CD4-positive, alpha-beta T cell (primary cell): ENCODE results near the gene EPHA4. TPM values are rescaled to one million over a fixed set of nuclear protein-coding genes. Genes with fewer than 3 reads are reported as not detected.

Experiments used
- ATAC-seq: fragments of 200-7000 bp; cut with Tn5 transposase; one replicate; pipeline ENCODE4 v1.10.0; 2022; ENCODE audit warnings: mild to moderate bottlenecking; ENCODE audit not compliant: poor library complexity
- CTCF ChIA-PET: fragments of 350-600 bp; sonication (Branson Sonifier 250); formaldehyde crosslinking; loops from one replicate; lab custom pipeline; 2021; ENCODE audit warnings: antibody characterized with exemption, inconsistent platforms; lab: Charles Lee
- POLR2A ChIA-PET: fragments of 350-600 bp; sonication (Branson Sonifier 250); formaldehyde crosslinking; loops from one replicate; lab custom pipeline; 2021; ENCODE audit warnings: antibody characterized with exemption, inconsistent platforms; lab: Charles Lee
- DNase-seq, 14 experiments: peaks; one replicate each; pipeline ENCODE4 v3.0.0-alpha.2; 2013 to 2020; ENCODE audit warnings: mixed read lengths in 2 of 14
- H3K27ac ChIP-seq, 2 donors: one replicate each; pipeline versions ENCODE4 v1.5.1 to v1.7.0; 2013; ENCODE audit warnings: low read length in 2 of 2, low read depth in 1 of 2, mild to moderate bottlenecking in 1 of 2
- H3K27me3 ChIP-seq, 2 experiments: 1 replicate in 1 of 2; 2 replicates in 1 of 2; pipeline versions ENCODE4 v1.6.1 to v1.7.0; 2013; ENCODE audit warnings: low read length in 2 of 2, control low read depth in 1 of 2, mild to moderate bottlenecking in 1 of 2, moderate library complexity in 1 of 2; ENCODE audit not compliant: insufficient read depth in 2 of 2, control insufficient read depth in 1 of 2
- H3K36me3 ChIP-seq: one replicate; pipeline ENCODE4 v1.6.1; 2013; ENCODE audit warnings: low read length, control low read depth; ENCODE audit not compliant: insufficient read depth
- H3K4me1 ChIP-seq: one replicate; pipeline ENCODE4 v1.6.1; 2013; ENCODE audit warnings: low read length, control low read depth; ENCODE audit not compliant: insufficient read depth
- H3K4me3 ChIP-seq: one replicate; pipeline ENCODE4 v1.5.1; 2013; ENCODE audit warnings: mild to moderate bottlenecking, low read length, moderate library complexity
- H3K9me3 ChIP-seq, 2 experiments: 1 replicate in 1 of 2; 2 replicates in 1 of 2; pipeline versions ENCODE4 v1.6.1 to v1.7.0; 2013; ENCODE audit warnings: low read length in 2 of 2, mild to moderate bottlenecking in 2 of 2, control low read depth in 1 of 2, moderate library complexity in 1 of 2; ENCODE audit not compliant: control insufficient read depth in 1 of 2, insufficient read depth in 1 of 2
- H3K27ac Mint-ChIP-seq: one replicate; pipeline ENCODE4 v1.8.0; 2020; ENCODE audit warnings: mixed read lengths
- H3K27me3 Mint-ChIP-seq: one replicate; pipeline ENCODE4 v1.8.0; 2021; ENCODE audit warnings: mixed read lengths
- H3K36me3 Mint-ChIP-seq: one replicate; pipeline ENCODE4 v1.8.0; 2021; ENCODE audit warnings: low read depth, mixed read lengths
- H3K4me1 Mint-ChIP-seq: one replicate; pipeline ENCODE4 v1.8.0; 2021; ENCODE audit warnings: low read depth, mixed read lengths
- H3K4me3 Mint-ChIP-seq: one replicate; pipeline ENCODE4 v1.8.0; 2020; ENCODE audit warnings: mild to moderate bottlenecking, mixed read lengths
- H3K9me3 Mint-ChIP-seq: one replicate; pipeline ENCODE4 v1.8.0; 2020; ENCODE audit warnings: mixed read lengths
- intact Hi-C, 2 experiments: fragments of 100-400 bp; cut with DNase I in 1 of 2; cut with micrococcal nuclease in 1 of 2; formaldehyde crosslinking; loops; one replicate each; pipeline versions ENCODE4 v1.15.1 to v1.9.0; 2023 to 2025; cut with DNase I, micrococcal nuclease
- total RNA-seq, 174 experiments: library from RNA in 2 of 174; stranded (reverse) in 2 of 174; gene quantifications; one replicate each; pipeline ENCODE4 v1.2.3 and lab custom pipeline; 2021 to 2026
- TF ChIP-seq, protein P1 (sequence below): fragments of 200-600 bp; IDR thresholded peaks from one replicate; pipeline ENCODE4 v1.8.0; 2022; ENCODE audit warnings: antibody characterized with exemption, mild to moderate bottlenecking

EPHA4 gene
- total RNA-seq, 2 experiments from 2014 or later = 85.7 to 86.5 TPM

DNA sequence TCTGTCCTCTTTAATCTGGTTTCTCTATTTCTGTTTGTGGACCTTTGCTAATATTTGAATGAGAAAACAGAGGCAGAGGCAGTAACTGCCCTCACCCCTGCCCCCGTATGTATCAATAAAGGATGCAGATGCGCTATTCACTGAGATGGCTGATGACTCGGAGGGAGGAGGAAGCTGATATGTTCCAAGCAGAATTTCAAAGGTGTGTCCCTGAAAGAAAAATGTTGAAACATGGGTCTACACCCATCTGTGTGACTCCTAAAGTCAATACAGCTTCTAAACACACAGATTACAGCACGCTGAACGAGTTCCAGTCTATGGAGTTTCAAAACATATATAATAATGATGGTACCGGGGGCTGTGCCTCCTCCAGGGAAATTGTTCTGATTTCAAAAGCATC, 38.8 kb downstream of the EPHA4 start:
- ChIA-PET POLR2A (interaction anchor here (0.8 to 3.0 kb wide), 3 partner anchors 15 to 16 kb away, joined by 3 to 13 read pairs (median 3); no protein-coding TSS in a partner anchor), CTCF (no interaction called here)
- Histone ChIP-seq H3K9me3 (no peaks in the 10 kb centered on the region), H3K27me3 (no peaks in the 10 kb centered on the region), H3K36me3 (no peaks in the 10 kb centered on the region), H3K4me1 (peaks cover 24% of the 10 kb centered on the region), H3K4me3 (no peak overlapping the region), H3K27ac (no peak overlapping the region)
- Mint-ChIP-seq H3K4me3 (no peak overlapping the region), H3K4me1 (peaks cover 72% of the 10 kb centered on the region), H3K9me3 (no peaks in the 10 kb centered on the region), H3K27me3 (no peaks in the 10 kb centered on the region), H3K27ac (peak overlapping the region; percentile 64), H3K36me3 (peaks cover 5% of the 10 kb centered on the region)
- TF ChIP-seq, protein P1, sequence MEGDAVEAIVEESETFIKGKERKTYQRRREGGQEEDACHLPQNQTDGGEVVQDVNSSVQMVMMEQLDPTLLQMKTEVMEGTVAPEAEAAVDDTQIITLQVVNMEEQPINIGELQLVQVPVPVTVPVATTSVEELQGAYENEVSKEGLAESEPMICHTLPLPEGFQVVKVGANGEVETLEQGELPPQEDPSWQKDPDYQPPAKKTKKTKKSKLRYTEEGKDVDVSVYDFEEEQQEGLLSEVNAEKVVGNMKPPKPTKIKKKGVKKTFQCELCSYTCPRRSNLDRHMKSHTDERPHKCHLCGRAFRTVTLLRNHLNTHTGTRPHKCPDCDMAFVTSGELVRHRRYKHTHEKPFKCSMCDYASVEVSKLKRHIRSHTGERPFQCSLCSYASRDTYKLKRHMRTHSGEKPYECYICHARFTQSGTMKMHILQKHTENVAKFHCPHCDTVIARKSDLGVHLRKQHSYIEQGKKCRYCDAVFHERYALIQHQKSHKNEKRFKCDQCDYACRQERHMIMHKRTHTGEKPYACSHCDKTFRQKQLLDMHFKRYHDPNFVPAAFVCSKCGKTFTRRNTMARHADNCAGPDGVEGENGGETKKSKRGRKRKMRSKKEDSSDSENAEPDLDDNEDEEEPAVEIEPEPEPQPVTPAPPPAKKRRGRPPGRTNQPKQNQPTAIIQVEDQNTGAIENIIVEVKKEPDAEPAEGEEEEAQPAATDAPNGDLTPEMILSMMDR = no peak
- ATAC-seq = no peak
- intact Hi-C loops = loop anchor here in 1 of 2 experiments (5.0 kb wide), 1 partner anchor 34 kb away; no protein-coding TSS in a partner anchor
- DNase-seq = no peak

DNA sequence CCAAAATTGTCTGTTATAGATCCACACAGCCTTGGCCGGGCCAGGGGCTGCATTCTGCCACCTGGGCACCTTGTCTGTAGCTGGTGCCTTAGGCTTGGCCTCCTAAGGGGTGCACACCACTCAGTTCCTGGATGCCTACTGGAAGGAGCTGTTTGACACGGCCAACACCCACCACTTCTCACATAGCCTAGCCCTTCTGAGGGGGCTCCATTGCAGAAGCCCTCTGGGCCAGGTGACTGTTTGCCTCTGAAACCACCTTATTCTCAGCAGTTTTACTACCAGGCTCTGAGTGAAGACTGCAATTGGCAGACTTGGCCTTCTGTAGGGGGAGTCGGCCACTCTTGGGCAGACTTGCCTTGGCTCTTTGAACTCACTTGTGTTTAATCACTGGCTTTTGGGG, 39.5 kb downstream of the EPHA4 start:
- no peak overlapping the region for H3K4me3 Mint-ChIP-seq
- no peaks in the 10 kb centered on the region for H3K27me3 Mint-ChIP-seq
- H3K36me3 ChIP-seq = no peaks in the 10 kb centered on the region
- peak overlapping the region; percentile 30 for H3K27ac Mint-ChIP-seq
- DNase-seq = no peak
- H3K4me1 Mint-ChIP-seq = peaks cover 78% of the 10 kb centered on the region
- no peak overlapping the region for H3K27ac ChIP-seq
- H3K4me3 ChIP-seq = no peak overlapping the region
- ChIA-PET CTCF (no interaction called here), POLR2A (interaction anchor here (0.8 kb wide), 2 partner anchors 14 to 15 kb away, joined by 3 read pairs; no protein-coding TSS in a partner anchor)
- H3K36me3 Mint-ChIP-seq = peaks cover 5% of the 10 kb centered on the region
- H3K4me1 ChIP-seq = peaks cover 30% of the 10 kb centered on the region
- H3K9me3 Mint-ChIP-seq = no peaks in the 10 kb centered on the region
- TF ChIP-seq, protein P1 = no peak
- ATAC-seq = no peak
- no peaks in the 10 kb centered on the region for H3K9me3 ChIP-seq
- intact Hi-C loops = loop anchor here in 1 of 2 experiments (5.0 kb wide), 1 partner anchor 35 kb away; no protein-coding TSS in a partner anchor
- H3K27me3 ChIP-seq = no peaks in the 10 kb centered on the region

DNA sequence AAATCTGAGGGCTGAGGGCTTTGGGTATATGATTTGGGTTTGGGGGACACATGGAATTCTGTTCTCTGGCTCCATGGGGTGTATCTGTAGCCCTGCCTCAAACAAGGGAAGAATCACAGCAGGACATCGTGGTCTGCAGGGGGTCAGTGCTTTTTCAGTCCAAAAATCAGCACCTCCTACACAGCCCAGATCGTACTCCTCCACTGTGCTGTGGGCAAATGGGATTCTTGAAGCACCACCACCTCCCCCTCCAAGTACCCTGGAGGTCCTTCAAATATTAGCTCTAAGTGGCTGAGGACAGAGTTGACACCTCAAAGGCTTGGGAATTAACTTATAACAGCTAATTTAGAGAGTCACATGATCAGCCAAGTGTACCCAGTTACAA, 41.5 kb downstream of the EPHA4 start:
- ChIA-PET POLR2A (interaction anchor here (1.3 to 3.7 kb wide), 5 partner anchors 10 to 42 kb away, joined by 3 to 64 read pairs (median 10); partner anchors contain the start of gene EPHA4), CTCF (interaction anchor here (1.0 to 1.2 kb wide), 2 partner anchors 11 to 16 kb away, joined by 3 read pairs; no protein-coding TSS in a partner anchor)
- Histone ChIP-seq H3K4me1 (peaks cover 46% of the 10 kb centered on the region), H3K4me3 (peak overlapping the region; percentile 31), H3K36me3 (no peaks in the 10 kb centered on the region), H3K9me3 (no peaks in the 10 kb centered on the region), H3K27ac (peak overlapping the region; percentile 8 to 65), H3K27me3 (no peaks in the 10 kb centered on the region)
- H3K27ac Mint-ChIP-seq = peak overlapping the region; percentile 91
- H3K4me3 Mint-ChIP-seq = peak overlapping the region; percentile 47
- intact Hi-C loops = loop anchor here (1.0 to 5.0 kb wide), 2 partner anchors 12 to 37 kb away; no protein-coding TSS in a partner anchor
- H3K4me1 Mint-ChIP-seq = peaks cover 80% of the 10 kb centered on the region
- H3K9me3 Mint-ChIP-seq = no peaks in the 10 kb centered on the region
- no peak for ATAC-seq
- DNase-seq = no peak
- H3K27me3 Mint-ChIP-seq = no peaks in the 10 kb centered on the region
- H3K36me3 Mint-ChIP-seq = peaks cover 5% of the 10 kb centered on the region
- TF ChIP-seq, protein P1 = no peak
